Measurements from ENCODE around the gene DRAM2. TPM values are rescaled to one million over a fixed set of nuclear protein-coding genes. Genes with fewer than 3 reads are reported as not detected.

The DRAM2 gene
- total RNA-seq, 1 donor from 2014 or later, result 39.7 TPM

- Mint-ChIP-seq H3K4me3 (ENCODE audit: unreplicated experiment) (no peak overlapping the region), H3K27me3 (ENCODE audit: unreplicated experiment) (no peaks in the 10 kb centered on the region), H3K36me3 (ENCODE audit: unreplicated experiment) (no peaks in the 10 kb centered on the region), H3K27ac (ENCODE audit: unreplicated experiment) (no peak overlapping the region), H3K9me3 (ENCODE audit: unreplicated experiment) (no peaks in the 10 kb centered on the region), H3K4me1 (ENCODE audit: low read depth, unreplicated experiment) (peaks cover 13% of the 10 kb centered on the region)
- no peak for DNase-seq
- TF ChIP-seq CTCF (IDR thresholded peaks at IDR 0.05; ENCODE audit: partially characterized antibody, unreplicated experiment), result no peak
These were observed 6.3 kb upstream of the DRAM2 start for GRCh38 chr1:111145963-111146768.

- Mint-ChIP-seq H3K36me3 (ENCODE audit: unreplicated experiment) (no peaks in the 10 kb centered on the region), H3K27me3 (ENCODE audit: unreplicated experiment) (no peaks in the 10 kb centered on the region), H3K4me3 (ENCODE audit: unreplicated experiment) (no peak overlapping the region), H3K4me1 (ENCODE audit: low read depth, unreplicated experiment) (peaks cover 16% of the 10 kb centered on the region), H3K27ac (ENCODE audit: unreplicated experiment) (no peak overlapping the region), H3K9me3 (ENCODE audit: unreplicated experiment) (no peaks in the 10 kb centered on the region)
- no peak for DNase-seq
- no peak for TF ChIP-seq CTCF (IDR thresholded peaks at IDR 0.05; ENCODE audit: partially characterized antibody, unreplicated experiment)
These were observed 5.6 kb upstream of the DRAM2 start for GRCh38 chr1:111145542-111145941.

- Mint-ChIP-seq H3K36me3 (ENCODE audit: unreplicated experiment) (no peaks in the 10 kb centered on the region), H3K4me1 (ENCODE audit: low read depth, unreplicated experiment) (peaks cover 23% of the 10 kb centered on the region), H3K27me3 (ENCODE audit: unreplicated experiment) (peaks cover 6% of the 10 kb centered on the region), H3K9me3 (ENCODE audit: unreplicated experiment) (peaks cover 2% of the 10 kb centered on the region), H3K4me3 (ENCODE audit: unreplicated experiment) (peak overlapping the region; percentile 40), H3K27ac (ENCODE audit: unreplicated experiment) (no peak overlapping the region)
- TF ChIP-seq CTCF (IDR thresholded peaks at IDR 0.05; ENCODE audit: partially characterized antibody, unreplicated experiment), result no peak
- no peak for DNase-seq
These were observed 2.6 kb upstream of the DRAM2 start for GRCh38 chr1:111142356-111142975.

- Mint-ChIP-seq H3K27ac (ENCODE audit: unreplicated experiment) (no peak overlapping the region), H3K4me1 (ENCODE audit: low read depth, unreplicated experiment) (peaks cover 23% of the 10 kb centered on the region), H3K4me3 (ENCODE audit: unreplicated experiment) (peak overlapping the region; percentile 100), H3K27me3 (ENCODE audit: unreplicated experiment) (peaks cover 6% of the 10 kb centered on the region), H3K36me3 (ENCODE audit: unreplicated experiment) (no peaks in the 10 kb centered on the region), H3K9me3 (ENCODE audit: unreplicated experiment) (peaks cover 2% of the 10 kb centered on the region)
- DNase-seq, result no peak
- TF ChIP-seq CTCF (IDR thresholded peaks at IDR 0.05; ENCODE audit: partially characterized antibody, unreplicated experiment), result no peak
These were observed 1.6 kb upstream of the DRAM2 start for GRCh38 chr1:111141245-111142220.

All from glutamatergic neuron (in vitro differentiated cells).